Stimulated activated naive CD8-positive, alpha-beta T cell treated with anti-CD3 and anti-CD28 coated beads, Interleukin-15, amount 100 ng/mL, for 72 hours (primary cell): ENCODE measurements around the gene SLC6A15.

Source experiments
- ATAC-seq: fragments of 150-1000 bp; cut with Tn5 transposase; 2 replicates; pipeline ENCODE4 v1.10.0; 2021; ENCODE audit warnings: mild to moderate bottlenecking, moderate library complexity
- DNase-seq, 2 donors: peaks; one replicate each; pipeline ENCODE4 v3.0.0; 2021 to 2022
- H3K27ac Mint-ChIP-seq, 2 donors: one replicate each; pipeline ENCODE4 v1.8.0; 2022; ENCODE audit warnings: mild to moderate bottlenecking in 2 of 2, mixed read lengths in 2 of 2, moderate library complexity in 2 of 2
- H3K27me3 Mint-ChIP-seq: one replicate; pipeline ENCODE4 v1.8.0; 2022; ENCODE audit warnings: mixed read lengths
- H3K4me1 Mint-ChIP-seq: one replicate; pipeline ENCODE4 v1.8.0; 2022; ENCODE audit warnings: mild to moderate bottlenecking, mixed read lengths
- H3K4me3 Mint-ChIP-seq, 2 donors: one replicate each; pipeline ENCODE4 v1.8.0; 2022; ENCODE audit warnings: mild to moderate bottlenecking in 2 of 2, mixed read lengths in 2 of 2, moderate library complexity in 1 of 2
- H3K9me3 Mint-ChIP-seq, 2 donors: one replicate each; pipeline ENCODE4 v1.8.0; 2022; ENCODE audit warnings: mixed read lengths in 2 of 2

SLC6A15 gene

DNA sequence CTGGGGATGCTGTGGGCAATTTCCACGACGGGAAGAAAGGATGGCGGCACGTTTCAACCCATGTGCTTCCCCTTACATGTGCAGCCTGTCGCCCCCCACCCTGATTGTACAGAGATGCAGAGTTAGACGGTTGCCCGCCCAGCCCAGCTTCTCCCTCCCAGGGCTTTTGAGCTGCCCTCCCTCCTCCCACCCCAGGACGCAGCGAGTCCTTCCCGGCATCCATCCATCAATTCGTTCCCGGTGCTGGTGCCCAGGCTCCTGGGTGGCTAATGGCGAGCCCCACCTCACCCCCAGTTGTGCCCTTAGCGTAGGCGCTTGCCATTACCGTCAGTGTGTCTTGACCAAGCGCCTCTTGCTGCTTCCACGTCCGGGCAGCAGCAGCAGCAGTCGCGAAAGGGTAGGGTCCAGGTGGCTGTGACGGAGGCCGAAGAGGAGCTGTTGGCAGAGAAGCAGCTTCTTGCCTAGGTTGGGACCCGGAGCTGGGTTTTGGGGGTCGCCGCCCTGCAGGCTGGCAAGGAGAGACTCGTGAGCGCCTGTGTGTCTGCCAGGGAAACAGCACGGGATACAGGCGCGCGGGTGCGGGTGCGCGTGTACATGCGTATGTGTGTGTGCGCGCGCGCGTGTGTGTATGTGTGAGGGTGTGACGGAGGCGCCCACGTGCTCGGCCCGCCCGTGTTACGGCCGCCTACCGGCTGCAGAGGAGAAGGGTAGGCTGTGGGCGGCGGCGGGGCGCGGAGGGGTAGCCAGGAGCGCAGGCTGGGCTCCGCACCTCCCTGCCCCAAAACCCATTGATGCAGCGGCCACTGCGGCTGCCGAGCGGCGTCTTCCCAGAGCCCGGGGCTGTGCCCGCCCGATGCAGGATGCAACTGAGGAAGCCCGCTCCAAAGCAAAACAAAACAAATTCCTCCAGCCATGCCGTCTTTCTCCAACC, at the start of gene SLC6A15:
SLC6A15 (minus strand) TSS at position 602 of the 931 bp plus-strand sequence. CDS start 20,679 bp downstream, outside the sequence.
- Mint-ChIP-seq H3K9me3 (no peaks in the 10 kb centered on the region), H3K4me1 (peaks cover 16% of the 10 kb centered on the region), H3K27ac (peak within 1 kb of the TSS in 1 of 2 donors; percentile 90), H3K4me3 (peak within 1 kb of the TSS; percentile 77 to 78), H3K27me3 (peaks cover 55% of the 10 kb centered on the region)
- DNase-seq (peak; percentile 13 to 19), ATAC-seq (peak; percentile 79)

DNA sequence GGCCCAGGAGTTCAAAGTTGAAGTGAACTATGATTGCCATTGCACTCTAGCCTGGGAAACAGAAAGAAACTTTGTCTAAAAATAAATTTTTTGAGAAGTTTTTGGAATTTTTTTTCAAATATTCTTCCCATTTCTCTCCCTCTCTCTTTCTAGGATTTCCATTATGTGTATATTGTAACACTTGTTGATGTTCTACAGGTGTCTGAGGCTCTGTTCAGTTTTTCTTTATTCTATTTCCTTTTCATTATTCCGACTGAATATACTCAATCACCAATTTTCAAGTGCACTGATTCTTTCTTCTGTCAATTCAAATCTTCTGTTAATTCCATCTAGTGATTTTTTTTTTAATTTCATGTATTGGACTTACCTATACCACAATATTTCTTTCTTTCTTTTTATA, 48.3 kb upstream of the SLC6A15 start:
- no peak overlapping the region for H3K4me3 Mint-ChIP-seq
- no peak overlapping the region for H3K27ac Mint-ChIP-seq
- no peaks in the 10 kb centered on the region for H3K27me3 Mint-ChIP-seq
- ATAC-seq (no peak), DNase-seq (no peak)
- no peaks in the 10 kb centered on the region for H3K4me1 Mint-ChIP-seq
- H3K9me3 Mint-ChIP-seq, result no peaks in the 10 kb centered on the region

DNA sequence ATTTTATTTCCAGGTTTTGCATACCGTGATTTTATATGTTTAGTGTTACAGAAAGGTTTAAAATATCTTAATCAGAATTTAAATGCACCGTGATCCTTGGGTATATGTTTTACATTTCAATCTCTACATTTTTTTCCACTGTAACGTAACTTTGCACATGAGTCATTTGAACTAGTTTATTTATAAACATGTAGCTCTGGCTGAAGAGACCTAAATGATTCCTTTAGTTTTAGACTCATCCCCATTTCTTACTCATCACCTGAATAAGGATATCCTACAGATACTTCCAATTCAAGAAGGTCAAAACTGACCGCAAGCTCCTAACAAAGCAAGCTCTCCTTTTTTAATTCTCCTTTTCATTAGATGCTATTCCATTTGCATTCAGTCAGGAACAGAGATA, 42.7 kb upstream of the SLC6A15 start:
- H3K4me3 Mint-ChIP-seq, result no peak overlapping the region
- DNase-seq, result no peak
- H3K9me3 Mint-ChIP-seq, result no peaks in the 10 kb centered on the region
- no peak overlapping the region for H3K27ac Mint-ChIP-seq
- H3K4me1 Mint-ChIP-seq, result no peaks in the 10 kb centered on the region
- no peaks in the 10 kb centered on the region for H3K27me3 Mint-ChIP-seq
- no peak for ATAC-seq

DNA sequence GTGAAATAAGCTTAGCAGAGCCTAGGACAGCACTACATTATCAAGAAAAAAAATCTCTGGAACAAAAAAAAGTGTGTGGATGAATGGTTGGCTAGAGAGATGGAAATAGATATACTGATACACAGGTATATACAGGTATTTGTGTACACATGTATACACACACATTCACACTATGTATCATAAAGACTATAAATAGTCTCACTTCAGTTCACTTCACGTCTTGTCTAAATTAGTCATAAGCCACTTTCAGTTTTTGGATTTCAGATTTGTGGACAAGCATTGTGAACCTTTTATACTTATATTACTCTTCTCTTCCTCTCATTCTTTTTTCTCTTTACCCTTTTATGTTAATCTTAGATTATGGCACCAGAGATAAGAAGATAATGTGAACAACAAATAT, 41.8 kb upstream of the SLC6A15 start:
- Mint-ChIP-seq H3K4me3 (no peak overlapping the region), H3K4me1 (no peaks in the 10 kb centered on the region), H3K27me3 (no peaks in the 10 kb centered on the region), H3K9me3 (no peaks in the 10 kb centered on the region), H3K27ac (no peak overlapping the region)
- no peak for ATAC-seq
- no peak for DNase-seq

DNA sequence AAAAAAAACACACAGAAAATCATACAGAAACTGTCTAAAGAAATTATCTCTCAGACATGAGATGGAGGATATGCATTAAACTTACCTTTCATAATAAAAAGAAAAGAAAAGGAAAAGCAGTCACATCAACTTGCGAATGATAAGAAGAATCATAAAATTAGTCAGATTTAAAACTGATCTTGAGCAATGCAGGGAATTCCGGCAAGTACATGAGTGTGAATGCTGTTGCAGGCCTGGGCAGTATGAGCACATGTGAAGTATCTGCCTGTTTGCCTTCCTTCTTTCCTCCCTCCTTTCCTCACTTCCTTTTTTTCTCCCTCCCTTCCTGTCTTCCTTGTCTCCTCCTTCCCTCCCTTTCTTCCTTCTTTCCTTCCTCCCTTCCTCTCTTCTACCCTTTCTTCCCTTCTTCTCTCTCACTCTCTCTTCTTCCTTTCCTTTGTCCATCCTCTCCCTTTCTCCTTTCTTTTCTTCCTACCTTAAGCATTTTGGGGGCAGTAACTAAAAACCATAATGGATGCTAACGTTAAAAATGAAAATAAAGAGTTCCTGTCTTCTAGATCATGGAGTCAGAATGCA, 38.5 kb upstream of the SLC6A15 start:
- H3K4me1 Mint-ChIP-seq, result no peaks in the 10 kb centered on the region
- H3K9me3 Mint-ChIP-seq, result no peaks in the 10 kb centered on the region
- DNase-seq (no peak), ATAC-seq (no peak)
- H3K4me3 Mint-ChIP-seq, result no peak overlapping the region
- H3K27me3 Mint-ChIP-seq, result no peaks in the 10 kb centered on the region
- peak overlapping the region in 1 of 2 donors; percentile 66 for H3K27ac Mint-ChIP-seq

DNA sequence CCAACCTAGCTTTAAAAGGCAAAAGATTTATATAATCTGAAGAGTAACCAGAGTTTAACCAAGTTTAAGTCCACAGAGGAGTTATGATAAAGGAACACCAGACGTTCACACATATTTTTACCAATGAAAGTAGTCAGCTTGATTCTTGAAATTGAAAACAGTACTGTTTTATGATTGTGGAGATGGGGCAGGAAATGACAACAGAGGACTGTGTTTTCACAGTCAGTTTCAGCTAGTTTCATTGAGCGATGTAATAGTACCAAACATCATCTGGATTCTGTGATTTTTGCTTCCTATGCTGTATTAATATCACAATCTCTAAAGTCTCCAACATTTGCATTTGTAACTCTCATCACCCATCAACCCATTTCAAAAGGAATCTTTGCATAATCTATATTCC, 34.2 kb upstream of the SLC6A15 start:
- H3K27ac Mint-ChIP-seq, result no peak overlapping the region
- no peaks in the 10 kb centered on the region for H3K27me3 Mint-ChIP-seq
- ATAC-seq (no peak), DNase-seq (no peak)
- peaks cover 0 to 8% of the 10 kb centered on the region in 2 donors for H3K9me3 Mint-ChIP-seq
- H3K4me1 Mint-ChIP-seq, result no peaks in the 10 kb centered on the region
- H3K4me3 Mint-ChIP-seq, result no peak overlapping the region

DNA sequence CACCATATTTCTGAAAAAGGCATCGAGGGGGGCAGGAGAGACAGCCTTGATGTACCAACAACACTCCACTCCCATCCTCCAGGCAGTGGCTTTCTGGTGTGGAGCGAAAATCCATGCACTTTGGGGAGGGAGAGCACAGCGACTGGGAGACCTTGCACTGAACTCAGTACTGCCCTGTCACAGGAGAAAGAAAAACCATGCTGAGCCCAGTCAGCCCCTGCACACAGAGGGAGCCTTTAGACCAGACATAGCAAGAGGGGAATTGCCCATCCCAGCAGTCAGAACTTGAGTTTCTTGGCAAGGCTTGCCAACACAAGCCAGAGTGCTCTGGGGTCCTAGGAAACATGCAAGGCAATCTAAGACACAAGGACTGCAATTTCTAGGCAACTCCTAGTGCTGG, 24.8 kb upstream of the SLC6A15 start:
- Mint-ChIP-seq H3K9me3 (peaks cover 8 to 10% of the 10 kb centered on the region in 2 donors), H3K4me3 (no peak overlapping the region), H3K27me3 (no peaks in the 10 kb centered on the region), H3K4me1 (no peaks in the 10 kb centered on the region), H3K27ac (no peak overlapping the region)
- DNase-seq (no peak), ATAC-seq (no peak)

DNA sequence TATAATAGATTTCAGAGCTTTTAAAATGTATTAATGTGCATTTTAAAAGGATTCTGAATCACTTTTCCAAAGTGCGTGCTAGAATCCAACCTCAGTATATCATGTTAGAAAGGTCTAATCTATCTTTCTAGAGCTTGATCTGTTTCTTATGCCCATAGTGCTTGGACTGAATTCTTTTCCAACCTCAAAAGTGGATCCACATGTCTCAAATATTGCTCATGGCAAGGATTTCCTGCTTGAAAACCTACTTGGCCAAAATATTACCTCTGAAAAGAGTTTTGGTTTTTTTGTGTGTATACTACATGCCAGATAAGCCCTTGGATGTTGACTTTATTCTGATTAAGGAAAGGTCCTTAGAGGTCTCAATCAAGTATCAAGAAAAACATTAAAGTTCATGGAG, 16.9 kb upstream of the SLC6A15 start:
- Mint-ChIP-seq H3K4me1 (no peaks in the 10 kb centered on the region), H3K27ac (no peak overlapping the region), H3K4me3 (no peak overlapping the region), H3K9me3 (peaks cover 0 to 5% of the 10 kb centered on the region in 2 donors), H3K27me3 (no peaks in the 10 kb centered on the region)
- ATAC-seq (no peak), DNase-seq (no peak)

DNA sequence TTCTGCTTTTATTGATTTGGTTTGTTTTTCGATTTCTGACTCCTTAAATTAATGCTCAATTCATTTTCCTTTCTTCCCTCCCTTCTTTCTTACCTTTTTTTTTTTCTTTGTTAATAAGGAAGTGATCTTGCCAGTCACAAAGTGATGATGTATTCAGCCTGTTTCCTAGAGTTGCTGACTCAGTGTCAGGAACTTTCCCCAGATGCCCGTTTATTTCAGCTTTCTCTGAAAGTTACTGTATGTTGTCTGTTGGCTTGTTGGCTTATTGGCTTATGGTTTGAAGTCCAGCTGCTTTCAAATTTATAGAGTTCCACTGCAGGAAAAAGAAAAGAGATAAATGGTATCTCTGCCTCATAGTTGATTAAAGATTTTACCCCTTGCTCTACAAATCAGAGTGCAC, 12.4 kb upstream of the SLC6A15 start:
- Mint-ChIP-seq H3K27me3 (no peaks in the 10 kb centered on the region), H3K27ac (no peak overlapping the region), H3K9me3 (no peaks in the 10 kb centered on the region), H3K4me1 (no peaks in the 10 kb centered on the region), H3K4me3 (no peak overlapping the region)
- ATAC-seq (no peak), DNase-seq (no peak)

DNA sequence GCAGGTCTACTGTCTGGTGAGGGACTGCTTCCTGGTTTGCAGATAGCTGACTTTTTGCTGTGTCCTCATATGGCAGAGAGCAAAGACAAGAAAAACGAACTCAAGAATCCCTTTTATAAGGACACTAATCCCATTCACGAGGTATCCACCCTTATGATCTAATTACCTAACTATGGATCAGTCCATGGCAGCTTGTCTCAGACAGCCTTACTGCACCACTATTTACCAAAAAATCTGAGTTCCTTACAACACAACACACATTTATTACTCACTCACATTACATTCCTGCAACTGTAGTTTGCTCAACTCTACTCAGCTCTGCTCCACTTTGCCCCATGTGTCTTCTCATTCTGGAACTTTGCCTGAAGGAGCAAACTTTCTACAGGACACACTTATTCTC, 10.1 kb upstream of the SLC6A15 start:
- H3K4me3 Mint-ChIP-seq, result no peak overlapping the region
- no peaks in the 10 kb centered on the region for H3K9me3 Mint-ChIP-seq
- H3K27me3 Mint-ChIP-seq, result no peaks in the 10 kb centered on the region
- no peak for DNase-seq
- no peak for ATAC-seq
- no peak overlapping the region for H3K27ac Mint-ChIP-seq
- no peaks in the 10 kb centered on the region for H3K4me1 Mint-ChIP-seq

DNA sequence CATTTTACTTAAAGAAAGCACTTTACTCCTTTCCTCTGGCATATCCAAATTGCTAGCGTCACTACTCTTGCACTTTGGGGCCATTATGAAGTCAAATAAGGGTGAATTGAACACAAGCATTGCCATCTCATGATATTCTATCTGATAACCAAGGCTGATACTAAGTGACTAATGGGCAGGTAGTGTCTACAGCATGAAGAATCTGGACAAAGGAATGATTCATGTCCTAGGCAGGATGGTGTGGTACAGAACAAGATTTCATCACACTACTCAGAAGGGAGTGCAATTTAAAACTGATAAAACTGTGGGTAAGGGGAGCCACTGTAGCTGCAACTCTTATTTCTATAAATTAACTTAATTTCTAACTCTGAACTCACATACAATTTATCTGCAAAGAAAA, 7.7 kb upstream of the SLC6A15 start:
- DNase-seq (no peak), ATAC-seq (no peak)
- Mint-ChIP-seq H3K4me1 (no peaks in the 10 kb centered on the region), H3K4me3 (no peak overlapping the region), H3K27ac (no peak overlapping the region), H3K27me3 (no peaks in the 10 kb centered on the region), H3K9me3 (no peaks in the 10 kb centered on the region)

DNA sequence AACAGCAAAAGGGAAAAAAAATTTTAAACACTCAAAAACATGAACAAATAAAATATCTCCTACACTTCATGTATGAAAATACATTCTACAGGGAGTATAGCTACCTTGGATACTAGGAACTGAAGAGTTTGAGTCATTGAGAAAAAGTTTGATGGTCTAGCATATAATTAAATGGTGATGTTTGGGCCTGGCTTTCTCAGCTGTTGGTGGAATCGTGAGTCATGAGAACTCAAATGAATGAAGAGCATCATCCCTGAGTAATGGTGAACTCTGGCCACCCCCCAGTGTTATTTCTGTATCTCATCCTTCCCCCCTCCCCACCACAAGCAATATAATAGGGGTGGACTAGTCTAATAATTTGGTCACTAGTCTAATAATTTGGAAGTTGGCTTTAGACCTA, 6.7 kb upstream of the SLC6A15 start:
- Mint-ChIP-seq H3K4me3 (no peak overlapping the region), H3K27me3 (peaks cover 6% of the 10 kb centered on the region), H3K4me1 (no peaks in the 10 kb centered on the region), H3K27ac (no peak overlapping the region), H3K9me3 (no peaks in the 10 kb centered on the region)
- DNase-seq (no peak), ATAC-seq (no peak)

DNA sequence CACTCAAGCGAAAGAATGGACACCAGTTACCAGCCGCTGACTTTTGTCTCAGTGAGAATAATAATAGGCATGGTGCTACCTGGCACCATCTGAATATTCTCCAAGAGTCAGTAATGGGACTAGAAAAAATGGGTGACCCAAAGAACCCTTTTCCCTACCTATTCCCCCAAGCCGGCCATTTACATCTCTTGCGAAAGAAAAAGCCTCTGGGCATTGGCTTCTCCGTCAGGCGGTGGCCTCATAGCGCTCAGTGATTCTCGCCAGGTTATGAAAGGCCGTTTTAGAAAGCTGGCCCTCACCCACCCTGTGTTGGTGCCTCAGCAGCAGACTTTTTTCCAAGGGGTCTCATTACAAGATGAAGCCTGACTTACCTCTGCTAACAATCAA, 523 bp upstream of the SLC6A15 start:
- peaks cover 16% of the 10 kb centered on the region for H3K4me1 Mint-ChIP-seq
- no peaks in the 10 kb centered on the region for H3K9me3 Mint-ChIP-seq
- H3K27me3 Mint-ChIP-seq, result peaks cover 55% of the 10 kb centered on the region
- no peak for DNase-seq
- no peak overlapping the region for H3K4me3 Mint-ChIP-seq
- no peak overlapping the region for H3K27ac Mint-ChIP-seq
- ATAC-seq, result peak; percentile 12

DNA sequence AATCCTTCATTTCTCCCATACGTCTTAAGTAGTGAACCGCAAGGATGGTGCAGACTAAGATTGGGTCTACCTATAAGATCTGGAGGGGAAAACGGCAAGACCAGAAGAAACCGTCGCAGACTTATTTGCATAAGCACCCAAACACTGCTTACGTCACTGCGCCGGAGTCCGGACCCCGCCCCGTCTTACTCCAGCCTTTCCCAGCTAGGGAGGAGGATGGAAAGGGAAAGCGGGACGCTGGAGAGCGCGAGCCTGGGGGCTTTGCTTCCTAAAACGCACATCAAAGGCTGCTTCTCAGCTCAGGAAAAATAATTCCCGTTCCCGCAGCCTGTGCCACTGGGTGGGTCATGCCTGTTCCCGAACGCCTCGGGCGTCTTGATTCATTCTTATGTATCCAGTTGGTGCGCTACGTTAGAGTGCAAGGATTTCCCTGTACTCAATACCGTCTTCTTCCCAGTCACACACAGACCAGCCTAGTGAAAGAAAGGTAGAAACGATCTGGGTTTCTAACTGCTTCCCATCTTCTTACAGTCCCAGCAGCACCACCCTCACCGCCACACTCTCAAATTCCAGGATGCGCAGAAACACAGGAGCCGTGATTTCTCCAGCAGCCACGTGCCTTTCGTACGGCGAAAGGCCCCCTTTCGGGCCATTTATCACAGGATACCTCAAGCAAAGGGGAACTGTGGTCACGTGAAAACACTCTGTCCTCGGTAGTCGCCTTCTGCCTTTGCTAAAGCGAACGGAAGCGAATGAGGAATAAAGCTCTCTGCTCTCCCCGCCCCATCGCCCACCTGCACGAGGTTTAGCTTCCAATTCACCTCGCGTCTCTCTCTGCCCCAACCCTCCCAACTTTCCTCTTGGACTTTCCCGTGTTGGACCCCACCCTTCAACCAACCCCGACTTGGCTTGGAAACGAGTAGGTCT, 1.1 kb downstream of the SLC6A15 start:
- DNase-seq, result peak in 1 of 2 donors; percentile 2
- no peaks in the 10 kb centered on the region for H3K9me3 Mint-ChIP-seq
- peaks cover 16% of the 10 kb centered on the region for H3K4me1 Mint-ChIP-seq
- peak overlapping the region; percentile 77 to 78 for H3K4me3 Mint-ChIP-seq
- H3K27ac Mint-ChIP-seq, result peak overlapping the region in 1 of 2 donors; percentile 27
- peak; percentile 56 for ATAC-seq
- peaks cover 57% of the 10 kb centered on the region for H3K27me3 Mint-ChIP-seq

DNA sequence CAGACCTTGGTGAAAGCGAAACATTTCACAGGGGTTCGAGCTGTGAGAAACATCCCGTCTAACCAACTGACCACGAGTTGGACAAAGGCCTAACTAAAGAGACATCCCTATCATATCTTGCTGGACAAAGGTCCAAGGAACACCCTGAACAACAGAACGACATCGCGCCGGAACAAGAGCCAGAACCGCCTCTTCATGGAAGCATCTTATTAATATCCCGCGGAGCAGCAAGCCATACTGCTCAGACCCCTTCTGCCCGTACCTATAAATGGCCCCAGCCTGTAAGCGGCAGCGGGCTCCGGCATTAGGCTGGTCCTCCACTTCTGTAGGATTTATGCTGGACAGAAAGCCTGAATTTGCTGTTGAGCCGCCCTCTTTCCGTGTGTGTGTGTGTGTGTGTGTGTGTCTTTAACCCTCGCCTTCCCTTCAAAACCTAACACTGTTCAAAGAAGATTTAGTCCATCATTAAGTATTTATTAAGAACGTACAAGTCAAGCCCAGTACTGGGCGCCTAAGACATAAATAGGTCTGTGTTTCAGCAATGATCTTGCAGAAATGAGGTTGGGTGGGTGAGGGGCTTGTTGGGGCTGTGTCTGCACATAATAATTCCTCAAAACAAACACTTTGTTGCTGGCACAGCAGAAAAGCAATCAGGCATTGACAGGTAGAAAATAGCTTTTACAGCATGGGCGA, 1.9 kb downstream of the SLC6A15 start:
- Mint-ChIP-seq H3K4me1 (peaks cover 16% of the 10 kb centered on the region), H3K4me3 (peak overlapping the region; percentile 77 to 78), H3K9me3 (no peaks in the 10 kb centered on the region), H3K27me3 (peaks cover 64% of the 10 kb centered on the region), H3K27ac (no peak overlapping the region)
- no peak for DNase-seq
- ATAC-seq, result no peak
